Upper lobe of right lung (tissue), 1 donor: ENCODE results near the gene CD8A. TPM values are rescaled to one million over a fixed set of nuclear protein-coding genes. Genes with fewer than 3 reads are reported as not detected.

Experiments
- ATAC-seq: fragments of 200-7000 bp; cut with Tn5 transposase; one replicate; pipeline ENCODE4 v1.9.1; 2020; ENCODE audit warnings: mild to moderate bottlenecking, moderate library complexity
- DNase-seq: peaks from one replicate; pipeline ENCODE4 v3.0.0-alpha.2; 2020
- H3K27ac ChIP-seq: fragments of 200-600 bp; one replicate; pipeline ENCODE4 v1.8.0; 2022
- H3K27me3 ChIP-seq: fragments of 200-600 bp; one replicate; pipeline ENCODE4 v1.8.0; 2022; ENCODE audit warnings: mild to moderate bottlenecking
- H3K36me3 ChIP-seq: fragments of 200-600 bp; one replicate; pipeline ENCODE4 v1.8.0; 2022
- H3K4me1 ChIP-seq: fragments of 200-600 bp; one replicate; pipeline ENCODE4 v1.8.0; 2022
- H3K4me3 ChIP-seq: fragments of 200-600 bp; one replicate; pipeline ENCODE4 v1.8.0; 2022; ENCODE audit warnings: mild to moderate bottlenecking
- H3K9me3 ChIP-seq: fragments of 200-600 bp; one replicate; pipeline ENCODE4 v1.8.0; 2022
- CTCF ChIP-seq: fragments of 200-600 bp; IDR thresholded peaks from one replicate; pipeline ENCODE4 v1.8.0; 2022; ENCODE audit warnings: antibody characterized with exemption
- intact Hi-C: fragments of 100-400 bp; cut with DNase I; formaldehyde crosslinking; loops from one replicate; pipeline ENCODE4 v1.11.0; 2022
- total RNA-seq: library from RNA; stranded (reverse); fragmentation: NEBNext Ultra II Directional; extraction: Animal tissue kit (Norgen Biotek cat#: 25700); gene quantifications from one replicate; pipeline ENCODE4 v1.2.1, GENCODE V29; 2021
- donor health status: DM: no; HTN: yes; CAD: no; lungs with severe emphysema.

The CD8A gene
- total RNA-seq, 1 donor from 2014 or later, result 7.4 TPM

DNA sequence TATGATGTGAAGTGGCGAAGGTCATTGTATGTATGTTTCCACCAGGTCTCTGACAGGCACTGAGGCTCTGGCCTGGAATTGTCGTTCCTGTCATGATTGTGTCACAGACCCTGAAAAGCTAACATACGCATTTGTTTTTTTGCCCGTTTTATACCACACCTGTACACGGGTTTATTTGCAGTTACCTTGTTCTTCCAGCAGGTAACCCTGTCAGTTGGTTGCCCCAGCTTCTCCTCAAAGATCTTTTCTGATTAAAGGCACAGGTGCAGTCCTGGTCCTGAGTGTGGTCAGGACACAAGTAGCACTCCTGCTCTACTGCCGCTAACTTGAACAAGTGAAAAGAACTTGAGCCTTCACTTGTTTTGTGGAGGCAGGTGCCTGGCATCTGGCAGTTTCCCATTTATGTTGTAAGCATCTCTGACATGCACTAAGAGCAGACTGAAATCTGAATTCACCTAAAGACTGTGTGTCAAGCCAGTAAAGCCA, 19.9 kb downstream of the CD8A start:
- no peaks in the 10 kb centered on the region for H3K27me3 ChIP-seq
- no peaks in the 10 kb centered on the region for H3K9me3 ChIP-seq
- H3K4me3 ChIP-seq, result no peak overlapping the region
- H3K36me3 ChIP-seq, result peaks cover 81% of the 10 kb centered on the region
- H3K27ac ChIP-seq, result no peak overlapping the region
- no peaks in the 10 kb centered on the region for H3K4me1 ChIP-seq
- ATAC-seq, result no peak
- DNase-seq, result no peak
- no peak for TF ChIP-seq CTCF
- intact Hi-C loops, result no loop called here

- H3K4me3 ChIP-seq, result no peak overlapping the region
- intact Hi-C loops, result no loop called here
- no peak overlapping the region for H3K27ac ChIP-seq
- peaks cover 77% of the 10 kb centered on the region for H3K36me3 ChIP-seq
- ATAC-seq, result no peak
- DNase-seq, result no peak
- H3K9me3 ChIP-seq, result no peaks in the 10 kb centered on the region
- TF ChIP-seq CTCF, result no peak
- no peaks in the 10 kb centered on the region for H3K27me3 ChIP-seq
- no peaks in the 10 kb centered on the region for H3K4me1 ChIP-seq
Measured at GRCh38 chr2:86769838-86770237, 20.9 kb downstream of the CD8A start.

DNA sequence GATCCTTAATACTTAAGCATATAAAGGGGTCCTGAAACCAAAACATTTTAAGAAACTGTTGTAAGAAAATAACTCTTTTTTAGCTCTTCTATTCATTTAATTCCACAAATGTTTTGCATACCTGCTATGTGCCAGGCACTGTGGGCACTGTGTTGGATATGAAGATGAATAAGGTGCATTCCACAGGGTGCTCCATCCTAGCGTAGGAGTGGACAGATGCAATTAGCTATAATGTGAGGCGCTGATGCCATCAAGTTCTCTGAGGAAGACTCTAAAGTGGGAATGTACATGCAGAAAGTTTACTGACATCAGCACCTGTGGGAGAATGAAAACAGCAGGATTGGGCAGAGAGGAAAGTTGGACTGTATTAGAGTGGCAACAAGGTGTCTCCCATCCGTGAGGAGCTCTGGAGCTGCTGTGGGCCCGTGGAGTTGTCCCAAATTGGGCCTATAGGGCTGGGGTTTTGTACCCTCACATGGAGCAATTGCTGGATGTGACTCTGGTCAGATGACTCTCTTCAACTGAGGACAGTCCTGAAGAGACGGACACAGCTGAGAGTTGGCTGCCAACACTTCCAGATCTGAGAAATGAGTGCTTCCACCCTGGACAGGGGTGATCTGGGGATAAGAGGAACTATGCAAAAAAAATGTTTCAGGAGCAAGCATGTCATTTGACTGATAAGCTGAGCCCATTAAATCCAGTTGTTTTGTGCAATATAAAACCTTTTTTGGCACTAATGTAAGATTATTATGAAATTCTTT, 22.3 kb downstream of the CD8A start:
- DNase-seq (no peak), ATAC-seq (peak; percentile 28)
- intact Hi-C loops, result no loop called here
- no peaks in the 10 kb centered on the region for H3K9me3 ChIP-seq
- H3K36me3 ChIP-seq, result peaks cover 62% of the 10 kb centered on the region
- no peaks in the 10 kb centered on the region for H3K4me1 ChIP-seq
- no peaks in the 10 kb centered on the region for H3K27me3 ChIP-seq
- H3K4me3 ChIP-seq, result no peak overlapping the region
- no peak overlapping the region for H3K27ac ChIP-seq
- TF ChIP-seq CTCF, result no peak

- ATAC-seq, result no peak
Measured at GRCh38 chr2:86765310-86765695, 25.4 kb downstream of the CD8A start.

DNA sequence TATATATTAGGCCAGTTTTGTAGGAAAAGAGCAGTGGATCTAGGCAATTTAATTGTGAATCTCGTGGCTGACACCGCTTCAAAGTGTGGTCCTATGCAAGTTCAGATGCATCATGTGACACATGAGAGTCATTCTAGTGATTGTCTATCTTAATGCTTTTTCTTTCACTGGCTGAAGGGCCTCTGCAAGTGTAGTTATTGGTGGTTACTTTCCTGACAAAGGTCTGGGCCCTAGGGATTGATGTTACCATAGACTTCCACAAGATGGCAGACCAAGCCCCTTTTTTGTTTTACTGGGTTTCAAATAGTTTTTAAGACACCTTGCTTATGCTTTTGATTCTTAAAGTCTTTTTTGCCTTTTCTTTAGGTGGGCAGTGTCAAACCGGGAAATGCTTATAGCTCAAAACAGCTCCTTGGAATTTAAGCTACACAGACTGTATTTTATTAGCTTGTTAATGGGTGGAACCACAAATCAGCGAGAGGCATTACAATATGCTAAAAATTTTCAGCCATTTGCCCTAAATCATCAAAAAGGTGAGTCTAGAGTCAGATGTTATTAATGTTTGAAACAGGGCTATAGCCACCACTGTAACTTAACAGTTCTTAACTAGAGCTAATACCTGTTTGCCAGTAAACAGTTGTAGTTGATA, 25.9 kb downstream of the CD8A start:
- intact Hi-C loops, result no loop called here
- DNase-seq, result no peak
- no peak overlapping the region for H3K27ac ChIP-seq
- TF ChIP-seq CTCF, result peak; percentile 71
- H3K36me3 ChIP-seq, result peaks cover 26% of the 10 kb centered on the region
- H3K27me3 ChIP-seq, result no peaks in the 10 kb centered on the region
- H3K9me3 ChIP-seq, result no peaks in the 10 kb centered on the region
- H3K4me3 ChIP-seq, result no peak overlapping the region
- no peaks in the 10 kb centered on the region for H3K4me1 ChIP-seq
- peak; percentile 69 for ATAC-seq

More at GRCh38 chr2:86765310-86765695, 25.4 kb downstream of the CD8A start:
- no peaks in the 10 kb centered on the region for H3K27me3 ChIP-seq
- intact Hi-C loops, result no loop called here
- peaks cover 31% of the 10 kb centered on the region for H3K36me3 ChIP-seq
- H3K4me1 ChIP-seq, result no peaks in the 10 kb centered on the region
- H3K9me3 ChIP-seq, result no peaks in the 10 kb centered on the region
- TF ChIP-seq CTCF, result no peak
- no peak overlapping the region for H3K27ac ChIP-seq
- DNase-seq, result no peak
- no peak overlapping the region for H3K4me3 ChIP-seq
